Transverse colon (tissue), 4 donors: ENCODE measurements around the gene HCST.

Source experiments
- EP300 ChIP-seq: sonication (generic); formaldehyde crosslinking; IDR thresholded peaks from one replicate; pipeline ENCODE4 v1.6.1; 2017; ENCODE audit warnings: antibody characterized with exemption, low read depth
- POLR2A ChIP-seq: fragments of 450-650 bp; IDR thresholded peaks from one replicate; pipeline ENCODE4 v1.6.1; 2016; ENCODE audit warnings: antibody characterized with exemption, mild to moderate bottlenecking, moderate library complexity
- POLR2AphosphoS5 ChIP-seq, 3 donors: sonication (generic); formaldehyde crosslinking; IDR thresholded peaks; one replicate each; pipeline ENCODE4 v1.6.1; 2016; ENCODE audit warnings: antibody characterized with exemption in 3 of 3
- TF ChIP-seq, protein P1 (sequence below), 5 experiments: fragments of 200-600 bp in 3 of 5; fragments of 450-650 bp in 2 of 5; sonication (generic) in 3 of 5; IDR thresholded peaks; 1 replicate in 2 of 5; 2 replicates in 3 of 5; pipeline ENCODE4 v1.5.1; 2016 to 2017; ENCODE audit warnings: antibody characterized with exemption in 5 of 5, inconsistent platforms in 3 of 5, mild to moderate bottlenecking in 2 of 5, moderate library complexity in 1 of 5

DNA sequence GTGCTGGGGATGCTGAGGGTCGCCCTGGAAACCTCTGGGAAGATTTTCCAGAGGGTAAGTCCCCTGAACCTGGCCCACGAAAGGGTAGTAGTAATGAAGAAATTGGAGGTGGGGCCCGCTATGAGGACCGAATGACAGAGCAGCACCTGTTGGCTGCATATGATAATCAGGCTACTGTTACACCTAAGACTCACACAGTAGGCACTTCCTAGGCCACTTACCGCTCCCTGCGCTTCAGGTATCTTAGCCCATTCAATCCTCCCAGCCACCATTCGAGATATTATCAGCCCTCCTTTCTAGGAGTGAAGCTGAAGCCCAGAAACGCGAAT lies 29.5 kb downstream of the HCST start:
- TF ChIP-seq POLR2A (no peak), POLR2AphosphoS5 (IDR thresholded peaks at IDR 0.05) (no peak), EP300 (no peak)
- TF ChIP-seq, protein P1, sequence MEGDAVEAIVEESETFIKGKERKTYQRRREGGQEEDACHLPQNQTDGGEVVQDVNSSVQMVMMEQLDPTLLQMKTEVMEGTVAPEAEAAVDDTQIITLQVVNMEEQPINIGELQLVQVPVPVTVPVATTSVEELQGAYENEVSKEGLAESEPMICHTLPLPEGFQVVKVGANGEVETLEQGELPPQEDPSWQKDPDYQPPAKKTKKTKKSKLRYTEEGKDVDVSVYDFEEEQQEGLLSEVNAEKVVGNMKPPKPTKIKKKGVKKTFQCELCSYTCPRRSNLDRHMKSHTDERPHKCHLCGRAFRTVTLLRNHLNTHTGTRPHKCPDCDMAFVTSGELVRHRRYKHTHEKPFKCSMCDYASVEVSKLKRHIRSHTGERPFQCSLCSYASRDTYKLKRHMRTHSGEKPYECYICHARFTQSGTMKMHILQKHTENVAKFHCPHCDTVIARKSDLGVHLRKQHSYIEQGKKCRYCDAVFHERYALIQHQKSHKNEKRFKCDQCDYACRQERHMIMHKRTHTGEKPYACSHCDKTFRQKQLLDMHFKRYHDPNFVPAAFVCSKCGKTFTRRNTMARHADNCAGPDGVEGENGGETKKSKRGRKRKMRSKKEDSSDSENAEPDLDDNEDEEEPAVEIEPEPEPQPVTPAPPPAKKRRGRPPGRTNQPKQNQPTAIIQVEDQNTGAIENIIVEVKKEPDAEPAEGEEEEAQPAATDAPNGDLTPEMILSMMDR (IDR thresholded peaks at IDR 0.05): no peak
